Measurements from ENCODE around the gene OR5D18.
"Not testable (repeated sequence)": the region's sequence is repeated elsewhere in the genome, so short reads cannot be mapped to it uniquely, and the experiment has no call there.

The OR5D18 gene
- total RNA-seq: 0 reads per million in 2 donors

- DNase-seq: no peak
These were observed at the start of gene OR5D18 for GRCh38 chr11:55819330-55819729. OR5D18 (plus strand) TSS chr11:55819630; CDS start chr11:55819630, 0 bp downstream.

GRCh38 chr11:55773138-55773537, 46.3 kb upstream of the OR5D18 start, which contains the start of gene OR5D13:
OR5D13 (plus strand) TSS chr11:55773438; CDS start chr11:55773438, 0 bp downstream.
- no peak for DNase-seq

GRCh38 chr11:55791606-55792005, 27.8 kb upstream of the OR5D18 start:
- DNase-seq: no peak

GRCh38 chr11:55793321-55793720, 26.1 kb upstream of the OR5D18 start:
- no peak for DNase-seq

GRCh38 chr11:55795256-55795655, 24.2 kb upstream of the OR5D18 start, which contains the start of gene OR5D14:
OR5D14 (plus strand) TSS chr11:55795556; CDS start chr11:55795556, 0 bp downstream.
- DNase-seq: no peak

GRCh38 chr11:55806248-55806647, 13.2 kb upstream of the OR5D18 start:
- DNase-seq: no peak

GRCh38 chr11:55811067-55811466, 8.4 kb upstream of the OR5D18 start, which contains the start of gene OR5L1:
OR5L1 (plus strand) TSS chr11:55811367; CDS start chr11:55811467, 100 bp downstream.
- DNase-seq: no peak

- no peak for DNase-seq
These were observed 7.5 kb downstream of the OR5D18 start, which contains the start of gene OR5L2 for GRCh38 chr11:55826919-55827318. OR5L2 (plus strand) TSS chr11:55827219; CDS start chr11:55827219, 0 bp downstream.

GRCh38 chr11:55838452-55838851, 19.0 kb downstream of the OR5D18 start, which contains the start of gene OR5D16:
OR5D16 (plus strand) TSS chr11:55838752; CDS start chr11:55838752, 0 bp downstream.
- no peak for DNase-seq

GRCh38 chr11:55847453-55847852, 28.0 kb downstream of the OR5D18 start:
- no peak for DNase-seq

GRCh38 chr11:55849037-55849436, 29.6 kb downstream of the OR5D18 start:
- DNase-seq: no peak

- no peak for DNase-seq
These were observed 32.7 kb downstream of the OR5D18 start for GRCh38 chr11:55852141-55852540.

GRCh38 chr11:55854704-55855103, 35.3 kb downstream of the OR5D18 start:
- DNase-seq: no peak

- not testable (repeated sequence) for DNase-seq
These were observed 47.9 kb downstream of the OR5D18 start for GRCh38 chr11:55867354-55867753.

All from activated gamma-delta T cell (primary cell).